IMR-90 (cell line): ENCODE results near the gene NEO1. TPM values are rescaled to one million over a fixed set of nuclear protein-coding genes. Genes with fewer than 3 reads are reported as not detected.
A peak's percentile ranks its signal among the peaks of the same experiment; 100 is the strongest.

Experiments used
- ATAC-seq: fragments of 200-7000 bp; cut with Tn5 transposase; 2 replicates; pipeline ENCODE4 v1.9.1; 2020; ENCODE audit warnings: low read depth, mild to moderate bottlenecking, moderate library complexity
- BruUV-seq: library from RNA; stranded (reverse); fragments of 400-500 nt; replicated peaks from 2 replicates; lab custom pipeline; 2021; lab: Mats Ljungman, UMichigan
- CTCF ChIA-PET: fragments of 300-600 bp; formaldehyde crosslinking; extraction: SDS; loops from one replicate; lab custom pipeline; 2021; ENCODE audit warnings: antibody characterized with exemption; lab: Yijun Ruan, JAX
- POLR2A ChIA-PET: fragments of 300-600 bp; sonication (Branson Sonifier 250); formaldehyde crosslinking; loops from one replicate; lab custom pipeline; 2022; ENCODE audit warnings: antibody characterized with exemption; ENCODE audit not compliant: unreplicated experiment; lab: Charles Lee
- DNase-seq: peaks from one replicate; pipeline ENCODE4 v3.0.0; 2013
- H2AFZ ChIP-seq: replicated peaks from 2 replicates; pipeline ENCODE3; 2013; ENCODE audit warnings: low read length, mild to moderate bottlenecking; ENCODE audit not compliant: poor library complexity
- H2AK5ac ChIP-seq: 2 replicates; pipeline ENCODE4 v1.6.1; 2013; ENCODE audit warnings: low read depth, low read length, inconsistent platforms
- H2AK9ac ChIP-seq: replicated peaks from 2 replicates; pipeline ENCODE3; 2013; ENCODE audit warnings: mild to moderate bottlenecking, low read depth, low read length, moderate library complexity; ENCODE audit not compliant: poor library complexity
- H2BK120ac ChIP-seq: 2 replicates; pipeline ENCODE4 v1.6.1; 2013; ENCODE audit warnings: low read depth, low read length, inconsistent platforms
- H2BK15ac ChIP-seq: 3 replicates; pipeline ENCODE4 v1.6.1; 2013; ENCODE audit warnings: low read depth, low read length, inconsistent platforms
- H2BK20ac ChIP-seq: 2 replicates; pipeline ENCODE4 v1.6.1; 2013; ENCODE audit warnings: low read depth, mild to moderate bottlenecking, inconsistent platforms, low read length, moderate library complexity
- H2BK5ac ChIP-seq: 2 replicates; pipeline ENCODE4 v1.6.1; 2013; ENCODE audit warnings: mild to moderate bottlenecking, low read depth, low read length, inconsistent platforms; ENCODE audit not compliant: poor library complexity, severe bottlenecking
- H3K14ac ChIP-seq: replicated peaks from 2 replicates; pipeline ENCODE4 v1.6.1; 2013; ENCODE audit warnings: low read depth, low read length, inconsistent platforms
- H3K18ac ChIP-seq: 2 replicates; pipeline ENCODE4 v1.6.1; 2013; ENCODE audit warnings: low read depth, low read length, control low read depth
- H3K23ac ChIP-seq: 2 replicates; pipeline ENCODE4 v1.6.1; 2013; ENCODE audit warnings: low read depth, low read length, inconsistent platforms
- H3K27ac ChIP-seq: 2 replicates; pipeline ENCODE4 v1.5.1; 2013; ENCODE audit warnings: mild to moderate bottlenecking, control low read depth, low read length; ENCODE audit not compliant: insufficient read depth
- H3K27me3 ChIP-seq: 2 replicates; pipeline ENCODE4 v1.6.1; 2013; ENCODE audit warnings: low read length; ENCODE audit not compliant: control insufficient read depth, insufficient read depth
- H3K36me3 ChIP-seq: 2 replicates; pipeline ENCODE4 v1.6.1; 2013; ENCODE audit warnings: low read length, mixed read lengths; ENCODE audit not compliant: control insufficient read depth, insufficient read depth
- H3K4ac ChIP-seq: 2 replicates; pipeline ENCODE4 v1.6.1; 2013; ENCODE audit warnings: low read depth, low read length, inconsistent platforms
- H3K4me1 ChIP-seq: 2 replicates; pipeline ENCODE4 v1.6.1; 2013; ENCODE audit warnings: low read length, mixed read lengths; ENCODE audit not compliant: control insufficient read depth, insufficient read depth
- H3K4me2 ChIP-seq: 2 replicates; pipeline ENCODE4 v1.6.1; 2013; ENCODE audit warnings: low read depth, mild to moderate bottlenecking, control low read depth, low read length, moderate library complexity
- H3K4me3 ChIP-seq: 2 replicates; pipeline ENCODE4 v1.5.1; 2013; ENCODE audit warnings: low read depth, mild to moderate bottlenecking, control low read depth, low read length, moderate library complexity; ENCODE audit not compliant: insufficient read depth
- H3K56ac ChIP-seq: 2 replicates; pipeline ENCODE4 v1.6.1; 2013; ENCODE audit warnings: low read length, inconsistent platforms; ENCODE audit not compliant: insufficient read depth; ENCODE audit errors: extremely low read depth
- H3K79me1 ChIP-seq, 2 experiments: 2 replicates each; pipeline ENCODE4 v1.6.1; 2013; ENCODE audit warnings: low read length in 2 of 2, inconsistent platforms in 1 of 2, low read depth in 1 of 2
- H3K9ac ChIP-seq: 2 replicates; pipeline ENCODE4 v1.6.1; 2013; ENCODE audit warnings: low read depth, low read length, control low read depth
- H3K9me1 ChIP-seq: 2 replicates; pipeline ENCODE4 v1.6.1; 2013; ENCODE audit warnings: low read length, inconsistent platforms; ENCODE audit not compliant: insufficient read depth
- H3K9me3 ChIP-seq: 2 replicates; pipeline ENCODE4 v1.6.1; 2013; ENCODE audit warnings: low read length; ENCODE audit not compliant: control insufficient read depth, insufficient read depth
- H4K20me1 ChIP-seq: 2 replicates; pipeline ENCODE4 v1.6.1; 2013; ENCODE audit warnings: low read length, inconsistent platforms; ENCODE audit not compliant: insufficient read depth
- H4K5ac ChIP-seq: 2 replicates; pipeline ENCODE4 v1.6.1; 2013; ENCODE audit warnings: mild to moderate bottlenecking, low read depth, low read length, control low read depth
- H4K8ac ChIP-seq, 2 experiments: 2 replicates each; pipeline ENCODE4 v1.6.1; 2013; ENCODE audit warnings: low read depth in 2 of 2, low read length in 2 of 2, control low read depth in 1 of 2, inconsistent platforms in 1 of 2
- H4K91ac ChIP-seq: 2 replicates; pipeline ENCODE4 v1.6.1; 2013; ENCODE audit warnings: low read depth, low read length, inconsistent platforms; ENCODE audit not compliant: insufficient read depth
- BHLHE40 ChIP-seq: fragments of 150-350 bp; IDR thresholded peaks from 2 replicates; pipeline ENCODE4 v1.6.1; 2016; ENCODE audit warnings: mild to moderate bottlenecking, low read depth, low read length
- CEBPB ChIP-seq: IDR thresholded peaks from 2 replicates; pipeline ENCODE4 v1.6.1; 2012; ENCODE audit warnings: low read depth, low read length, improper control_type of control experiment
- CHD1 ChIP-seq: IDR thresholded peaks from 2 replicates; pipeline ENCODE4 v1.6.1; 2012; ENCODE audit warnings: low read depth, low read length, improper control_type of control experiment
- FOS ChIP-seq: fragments of 150-350 bp; IDR thresholded peaks from 2 replicates; pipeline ENCODE4 v1.6.1; 2016; ENCODE audit warnings: low read depth, low read length
- MAFK ChIP-seq: IDR thresholded peaks from 2 replicates; pipeline ENCODE4 v1.6.1; 2012; ENCODE audit warnings: low read depth, low read length, improper control_type of control experiment
- NFE2L2 ChIP-seq: fragments of 150-350 bp; IDR thresholded peaks from 2 replicates; pipeline ENCODE4 v1.6.1; 2016; ENCODE audit warnings: low read depth, mild to moderate bottlenecking, low read length
- POLR2A ChIP-seq: IDR thresholded peaks from 2 replicates; pipeline ENCODE4 v1.6.1; 2012; ENCODE audit warnings: mild to moderate bottlenecking, low read depth, low read length
- RAD21 ChIP-seq: IDR thresholded peaks from 2 replicates; pipeline ENCODE4 v1.6.1; 2012; ENCODE audit warnings: low read length, improper control_type of control experiment
- RCOR1 ChIP-seq: IDR thresholded peaks from 2 replicates; pipeline ENCODE4 v1.6.1; 2012; ENCODE audit warnings: mild to moderate bottlenecking, low read length, improper control_type of control experiment; ENCODE audit not compliant: insufficient replicate concordance
- RFX5 ChIP-seq: IDR thresholded peaks from 2 replicates; pipeline ENCODE4 v1.8.0; 2012; ENCODE audit warnings: low read depth, mild to moderate bottlenecking, low read length, moderate library complexity
- SMC3 ChIP-seq: fragments of 150-350 bp; IDR thresholded peaks from 2 replicates; pipeline ENCODE4 v1.6.1; 2016; ENCODE audit warnings: low read depth, mild to moderate bottlenecking, antibody characterized with exemption, low read length, moderate library complexity
- WGBS, 2 experiments: methylation state at CpG; one replicate each; pipeline versions ENCODE4 v1.1.5 to v1.1.7; 2013; ENCODE audit warnings: missing lambda C conversion rate in 2 of 2; ENCODE audit not compliant: insufficient read length in 1 of 2; ENCODE audit errors: extremely low coverage in 2 of 2; 5-methylcytosine and 5-hydroxymethylcytosine counted together
- dilution Hi-C: fragments of 300-500 bp; cut with HindIII; formaldehyde crosslinking; loops from one replicate; pipeline ENCODE4 v1.14.3; 2018; ENCODE audit warnings: low sequenced_read_pairs; ENCODE audit not compliant: unreplicated experiment
- in situ Hi-C: fragments of 300-500 bp; cut with MboI; formaldehyde crosslinking; loops from 3 replicates; pipeline ENCODE4 v1.14.3; 2019; ENCODE audit warnings: low sequenced_read_pairs, inconsistent platforms, mixed read lengths
- intact Hi-C: fragments of 100-400 bp; cut with micrococcal nuclease; formaldehyde crosslinking; loops from 2 replicates; pipeline ENCODE4 v1.10.0; 2022
- polyA plus RNA-seq, 3 experiments: library from polyadenylated mRNA; depleted of rRNA; stranded (reverse); fragments of >200 nt; gene quantifications; 2 replicates each; pipeline ENCODE4 v1.2.3, GENCODE V29; 2012; ENCODE audit warnings: low replicate concordance in 1 of 3
- total RNA-seq: library from RNA; depleted of rRNA; stranded (reverse); fragments of >200 nt; gene quantifications from 2 replicates; pipeline ENCODE4 v1.2.3, GENCODE V29; 2012
- TF ChIP-seq, protein P1 (sequence below): fragments of 150-350 bp; IDR thresholded peaks from 2 replicates; pipeline ENCODE4 v1.6.1; 2016; ENCODE audit warnings: low read depth, mild to moderate bottlenecking, low read length, moderate library complexity, borderline replicate concordance
- TF ChIP-seq, protein P2 (sequence below): conservative IDR thresholded peaks from 2 replicates; pipeline ENCODE4 v1.5.1; 2012; ENCODE audit warnings: mild to moderate bottlenecking, low read depth, low read length, improper control_type of control experiment
- TF ChIP-seq, protein P3 (sequence below): fragments of 150-350 bp; IDR thresholded peaks from 2 replicates; pipeline ENCODE4 v1.6.1; 2017; ENCODE audit warnings: mild to moderate bottlenecking, antibody characterized with exemption, low read length, low read depth

NEO1 gene
- total and polyA plus RNA-seq, 2 of the 4 experiments (the other 2 are of a cell fraction): 16.3 to 18.5 TPM

GRCh38 chr15:73019601-73020146 lies 32.6 kb upstream of the NEO1 start:
- POLR2A ChIA-PET: no interaction called here
- no TSS peak for BruUV-seq

More at GRCh38 chr15:73019601-73020146, 32.6 kb upstream of the NEO1 start:
- WGBS, 2 experiments: 80% methylated on average over 1 of the region's 2 CpGs; no CpG with 5 or more reads in 1 of the 2 experiments
- no peak for TF ChIP-seq MAFK
- TF ChIP-seq NFE2L2: no peak
- TF ChIP-seq CHD1: no peak
- TF ChIP-seq, protein P1, sequence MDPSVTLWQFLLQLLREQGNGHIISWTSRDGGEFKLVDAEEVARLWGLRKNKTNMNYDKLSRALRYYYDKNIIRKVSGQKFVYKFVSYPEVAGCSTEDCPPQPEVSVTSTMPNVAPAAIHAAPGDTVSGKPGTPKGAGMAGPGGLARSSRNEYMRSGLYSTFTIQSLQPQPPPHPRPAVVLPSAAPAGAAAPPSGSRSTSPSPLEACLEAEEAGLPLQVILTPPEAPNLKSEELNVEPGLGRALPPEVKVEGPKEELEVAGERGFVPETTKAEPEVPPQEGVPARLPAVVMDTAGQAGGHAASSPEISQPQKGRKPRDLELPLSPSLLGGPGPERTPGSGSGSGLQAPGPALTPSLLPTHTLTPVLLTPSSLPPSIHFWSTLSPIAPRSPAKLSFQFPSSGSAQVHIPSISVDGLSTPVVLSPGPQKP: no peak
- TF ChIP-seq RAD21: no peak
- TF ChIP-seq SMC3: no peak
- TF ChIP-seq, protein P2, sequence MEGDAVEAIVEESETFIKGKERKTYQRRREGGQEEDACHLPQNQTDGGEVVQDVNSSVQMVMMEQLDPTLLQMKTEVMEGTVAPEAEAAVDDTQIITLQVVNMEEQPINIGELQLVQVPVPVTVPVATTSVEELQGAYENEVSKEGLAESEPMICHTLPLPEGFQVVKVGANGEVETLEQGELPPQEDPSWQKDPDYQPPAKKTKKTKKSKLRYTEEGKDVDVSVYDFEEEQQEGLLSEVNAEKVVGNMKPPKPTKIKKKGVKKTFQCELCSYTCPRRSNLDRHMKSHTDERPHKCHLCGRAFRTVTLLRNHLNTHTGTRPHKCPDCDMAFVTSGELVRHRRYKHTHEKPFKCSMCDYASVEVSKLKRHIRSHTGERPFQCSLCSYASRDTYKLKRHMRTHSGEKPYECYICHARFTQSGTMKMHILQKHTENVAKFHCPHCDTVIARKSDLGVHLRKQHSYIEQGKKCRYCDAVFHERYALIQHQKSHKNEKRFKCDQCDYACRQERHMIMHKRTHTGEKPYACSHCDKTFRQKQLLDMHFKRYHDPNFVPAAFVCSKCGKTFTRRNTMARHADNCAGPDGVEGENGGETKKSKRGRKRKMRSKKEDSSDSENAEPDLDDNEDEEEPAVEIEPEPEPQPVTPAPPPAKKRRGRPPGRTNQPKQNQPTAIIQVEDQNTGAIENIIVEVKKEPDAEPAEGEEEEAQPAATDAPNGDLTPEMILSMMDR: no peak
- no peak for TF ChIP-seq FOS
- no peak for TF ChIP-seq RCOR1
- TF ChIP-seq, protein P3, sequence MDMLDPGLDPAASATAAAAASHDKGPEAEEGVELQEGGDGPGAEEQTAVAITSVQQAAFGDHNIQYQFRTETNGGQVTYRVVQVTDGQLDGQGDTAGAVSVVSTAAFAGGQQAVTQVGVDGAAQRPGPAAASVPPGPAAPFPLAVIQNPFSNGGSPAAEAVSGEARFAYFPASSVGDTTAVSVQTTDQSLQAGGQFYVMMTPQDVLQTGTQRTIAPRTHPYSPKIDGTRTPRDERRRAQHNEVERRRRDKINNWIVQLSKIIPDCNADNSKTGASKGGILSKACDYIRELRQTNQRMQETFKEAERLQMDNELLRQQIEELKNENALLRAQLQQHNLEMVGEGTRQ: no peak
- no peak for TF ChIP-seq CEBPB
- no peak for TF ChIP-seq RFX5
- no peak for TF ChIP-seq POLR2A
- TF ChIP-seq BHLHE40: no peak
- Histone ChIP-seq H3K9me3 (no peaks in the 10 kb centered on the region), H2BK20ac (no peak overlapping the region), H3K9me1 (peaks cover 9% of the 10 kb centered on the region), H3K14ac (no peak overlapping the region), H4K91ac (0 out of 2 replicates have a peak overlapping the region, but pooled peaks have one; percentile 13), H3K4ac (no peak overlapping the region), H2AK9ac (peak overlapping the region; percentile 18), H3K9ac (no peak overlapping the region), H3K27ac (no peak overlapping the region), H3K4me1 (peaks cover 17% of the 10 kb centered on the region), H3K4me3 (no peak overlapping the region), H4K8ac (no peak overlapping the region), H3K4me2 (no peak overlapping the region), H3K79me1 (no peaks in the 10 kb centered on the region), H2BK15ac (no peak overlapping the region), H3K36me3 (no peaks in the 10 kb centered on the region), H4K20me1 (no peaks in the 10 kb centered on the region), H4K5ac (no peak overlapping the region), H3K18ac (no peak overlapping the region), H3K56ac (no peak overlapping the region), H2AFZ (no peak overlapping the region), H2AK5ac (peak overlapping the region; percentile 53; the same call in 1 of the 2 replicates), H3K23ac (no peak overlapping the region), H3K27me3 (no peaks in the 10 kb centered on the region), H2BK120ac (no peak overlapping the region), H2BK5ac (no peak overlapping the region)
- intact Hi-C loops: no loop called here
- ATAC-seq (no peak), DNase-seq (no peak)
- in situ Hi-C loops: no loop called here
- dilution Hi-C loops: no loop called here
- CTCF ChIA-PET: no interaction called here
